8988T (cell line): ENCODE data around the gene KCNJ4.

Source experiments
- DNase-seq: peaks from one replicate; pipeline ENCODE4 v3.0.0; 2011

Gene KCNJ4

DNA sequence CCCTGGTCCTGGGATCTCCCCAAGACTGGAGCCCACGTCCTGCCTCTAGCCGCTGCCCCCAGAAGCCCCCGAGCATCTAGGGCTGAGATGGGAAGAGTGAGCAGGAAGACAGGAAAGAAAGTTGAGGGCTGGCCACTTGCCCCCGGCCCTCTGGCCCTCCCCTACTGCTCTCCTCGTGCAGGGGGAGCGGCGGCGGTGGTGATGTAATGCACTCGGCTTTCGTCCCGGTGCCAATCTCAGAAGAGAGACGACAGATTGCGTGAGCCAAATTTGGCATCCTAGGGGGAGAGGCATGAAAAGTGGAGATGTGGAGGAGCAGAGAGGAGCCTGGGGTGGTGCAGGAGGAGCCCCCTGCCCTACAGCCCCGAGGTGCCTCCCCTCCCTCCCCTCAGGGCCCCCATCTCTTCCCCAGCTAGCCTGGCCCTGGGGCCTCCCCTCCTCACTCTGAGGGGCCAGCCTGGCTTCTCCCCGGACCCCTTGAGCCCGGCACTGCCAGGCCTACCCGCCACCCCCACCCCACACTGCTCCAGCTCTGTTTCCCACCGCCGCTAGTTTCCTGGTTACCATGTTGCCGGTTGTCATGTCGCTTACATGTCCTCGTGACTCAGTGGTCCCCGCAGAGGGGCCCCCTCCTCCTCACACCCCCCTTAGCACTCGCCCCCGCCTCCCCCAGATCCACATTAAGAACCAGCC is 2.5 kb downstream of the KCNJ4 start:
- no peak for DNase-seq

DNA sequence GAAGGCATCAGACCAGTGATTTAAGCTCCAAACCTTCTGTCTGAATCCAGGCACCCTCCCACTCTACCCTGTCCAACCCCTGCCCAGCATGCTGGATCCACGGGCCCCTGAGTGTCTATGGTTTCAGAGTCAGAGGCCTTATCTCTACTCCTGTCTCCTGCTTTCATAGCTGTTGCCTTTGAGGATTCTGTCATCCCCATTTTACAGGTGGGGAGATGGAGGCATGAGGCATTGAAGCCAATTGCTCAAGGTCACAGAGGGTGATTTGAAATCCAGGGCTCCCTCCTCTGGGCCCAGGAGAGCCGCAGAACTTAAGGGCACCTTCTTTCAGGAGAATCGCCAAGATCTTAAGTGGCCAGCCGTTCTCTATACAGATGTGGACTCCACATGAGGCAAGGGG is 3.1 kb downstream of the KCNJ4 start:
- no peak for DNase-seq

DNA sequence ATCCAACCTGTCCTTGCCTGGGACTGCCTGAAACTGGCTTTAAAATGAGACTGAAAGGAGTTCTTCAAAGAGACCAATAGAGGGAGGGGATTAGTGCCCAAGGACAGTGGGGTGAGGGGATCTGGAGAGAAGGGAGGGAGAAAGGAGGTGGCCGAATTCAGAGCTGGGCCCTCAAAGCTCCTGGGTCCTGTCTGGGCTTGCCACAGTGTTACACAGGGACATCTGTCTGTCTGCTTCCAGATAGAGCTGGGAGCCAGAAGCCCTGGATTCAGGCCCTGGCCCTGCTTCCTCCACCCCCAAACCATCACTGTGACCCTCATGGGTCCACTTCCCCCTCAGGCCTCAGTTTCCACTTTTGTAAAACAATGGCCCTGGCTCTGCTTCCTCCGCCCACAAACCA is 3.6 kb downstream of the KCNJ4 start:
- DNase-seq, result no peak

DNA sequence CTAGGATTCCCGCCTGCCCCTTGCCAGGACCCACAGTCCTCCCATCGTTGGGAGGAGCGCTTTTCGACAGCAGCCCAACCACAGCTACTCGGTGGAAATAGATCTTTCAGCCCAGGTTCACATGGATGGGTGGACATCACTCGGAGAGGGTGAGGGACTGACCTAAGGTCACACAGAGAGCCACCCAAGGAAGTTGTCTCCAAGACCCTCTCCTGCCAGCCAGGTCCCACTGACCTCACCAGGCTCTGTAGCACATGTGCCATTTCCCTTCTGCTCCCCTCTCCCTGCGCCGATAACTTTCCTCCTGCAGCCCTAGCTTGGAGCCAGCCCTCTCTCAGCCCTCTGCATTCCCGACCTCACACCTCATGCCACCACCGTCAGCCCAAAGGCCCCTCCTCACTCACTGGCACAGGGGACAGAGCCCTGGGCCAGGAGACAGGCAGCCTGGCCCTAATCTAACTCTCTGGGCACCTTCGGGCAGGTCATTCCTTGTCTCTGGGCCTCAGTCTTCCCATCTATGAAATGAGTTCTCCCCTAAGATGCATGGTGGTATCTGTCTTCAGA is 4.7 kb downstream of the KCNJ4 start:
- no peak for DNase-seq

DNA sequence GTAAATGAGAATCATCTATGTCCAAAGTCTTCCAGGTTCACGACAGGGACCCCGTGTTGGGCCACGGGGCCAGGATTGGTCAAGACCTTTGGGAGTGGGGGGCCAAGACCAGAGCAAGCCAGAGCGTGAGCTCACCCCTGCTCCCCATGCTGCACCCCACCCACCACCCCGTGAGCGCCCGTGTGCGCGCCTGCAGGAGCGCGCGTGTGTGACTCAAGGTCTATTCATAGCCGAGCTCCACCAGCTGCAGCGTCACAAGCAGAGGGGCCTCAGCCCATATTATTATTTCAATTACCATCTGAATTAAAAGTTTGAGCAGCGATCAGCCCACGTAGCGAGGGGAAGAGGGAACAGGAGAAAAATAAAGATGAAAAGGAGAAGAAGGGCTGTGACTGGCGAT is 5.2 kb downstream of the KCNJ4 start:
- no peak for DNase-seq

DNA sequence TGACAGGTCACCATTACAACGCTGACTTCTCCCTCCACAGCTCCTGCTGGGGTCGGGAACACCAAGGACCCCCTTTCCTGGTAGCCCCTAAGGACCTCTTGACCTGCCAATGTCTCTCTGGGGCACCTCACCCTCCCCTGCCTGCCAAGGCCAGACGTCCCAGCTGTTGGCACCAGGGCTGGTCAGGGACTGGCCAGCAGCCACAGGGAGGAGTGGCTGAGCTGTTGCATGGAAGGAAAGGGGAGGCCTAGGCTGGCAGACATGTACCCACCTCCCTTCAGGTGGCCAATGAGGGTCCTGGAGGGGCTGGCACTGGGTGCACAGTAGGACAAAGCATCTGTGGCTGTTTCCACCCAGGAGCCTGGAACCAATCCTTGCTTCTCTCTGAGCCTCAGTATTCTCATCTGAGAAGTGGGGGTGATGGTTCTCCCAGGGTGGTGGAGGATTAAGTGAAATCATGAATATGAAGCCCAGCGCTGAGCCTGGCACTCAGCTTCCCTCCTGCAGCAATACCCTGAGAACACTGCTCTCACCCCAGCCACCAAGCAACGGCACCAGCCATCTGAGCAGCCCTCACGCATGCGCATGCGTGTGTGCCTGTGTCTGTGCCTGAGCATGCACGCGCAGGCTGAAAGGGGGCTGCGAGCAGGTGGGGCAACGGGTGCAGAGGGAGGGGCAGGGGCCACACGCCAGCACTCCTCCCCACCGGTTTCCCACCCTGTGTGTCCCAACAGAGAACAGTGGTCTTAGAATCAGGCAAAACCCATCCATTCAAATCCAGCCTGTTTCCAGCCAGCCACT is 5.9 kb downstream of the KCNJ4 start:
- DNase-seq, result no peak

DNA sequence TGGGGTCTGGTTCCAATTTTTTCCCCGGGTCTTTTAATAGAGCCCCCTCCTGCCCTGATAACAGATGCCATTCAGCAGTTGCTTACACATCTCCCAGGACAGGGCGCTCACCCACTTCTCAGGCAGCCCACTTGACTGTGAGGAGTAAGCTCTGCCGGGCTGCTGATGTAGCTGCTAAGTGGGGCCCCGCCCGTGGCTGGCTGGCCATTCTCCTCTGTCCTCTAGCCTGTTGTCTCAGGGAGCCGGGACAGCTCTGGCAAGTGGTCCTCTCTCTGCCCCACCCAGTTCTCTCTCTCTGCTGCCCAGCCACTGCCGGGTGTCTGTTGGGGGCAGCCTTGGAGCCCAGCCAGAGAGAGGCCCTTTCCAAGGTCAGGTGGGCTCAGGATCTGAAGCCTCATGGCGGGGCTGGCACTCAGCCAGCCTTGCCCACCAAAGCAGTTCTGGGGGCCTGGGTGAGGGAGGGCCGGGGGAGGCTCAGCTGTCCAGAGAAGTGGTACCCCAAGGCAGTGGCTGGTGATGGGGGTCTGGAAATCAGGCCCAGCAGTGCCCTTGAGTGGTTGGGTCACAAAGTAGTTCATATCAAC is 8.9 kb downstream of the KCNJ4 start:
- no peak for DNase-seq

DNA sequence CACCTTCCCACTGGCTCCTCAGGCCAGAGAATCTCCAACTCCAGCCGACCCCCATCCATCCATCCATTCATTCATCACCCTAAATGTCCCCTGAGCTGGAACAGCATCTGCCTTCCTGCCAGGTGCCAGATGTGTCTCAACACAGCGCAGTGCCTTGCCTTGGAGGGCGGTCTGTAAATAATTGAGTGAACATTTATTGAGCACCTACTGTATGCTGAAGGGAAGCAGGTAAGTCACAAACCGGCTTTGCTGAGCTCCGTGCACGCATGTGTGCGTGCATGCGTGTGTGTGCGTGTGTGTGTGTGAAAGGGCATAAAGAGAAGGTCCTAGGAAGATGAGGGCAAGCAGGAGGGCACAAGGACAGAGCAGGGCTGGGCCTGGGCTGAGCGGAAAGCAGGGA is 10.2 kb downstream of the KCNJ4 start:
- no peak for DNase-seq

DNA sequence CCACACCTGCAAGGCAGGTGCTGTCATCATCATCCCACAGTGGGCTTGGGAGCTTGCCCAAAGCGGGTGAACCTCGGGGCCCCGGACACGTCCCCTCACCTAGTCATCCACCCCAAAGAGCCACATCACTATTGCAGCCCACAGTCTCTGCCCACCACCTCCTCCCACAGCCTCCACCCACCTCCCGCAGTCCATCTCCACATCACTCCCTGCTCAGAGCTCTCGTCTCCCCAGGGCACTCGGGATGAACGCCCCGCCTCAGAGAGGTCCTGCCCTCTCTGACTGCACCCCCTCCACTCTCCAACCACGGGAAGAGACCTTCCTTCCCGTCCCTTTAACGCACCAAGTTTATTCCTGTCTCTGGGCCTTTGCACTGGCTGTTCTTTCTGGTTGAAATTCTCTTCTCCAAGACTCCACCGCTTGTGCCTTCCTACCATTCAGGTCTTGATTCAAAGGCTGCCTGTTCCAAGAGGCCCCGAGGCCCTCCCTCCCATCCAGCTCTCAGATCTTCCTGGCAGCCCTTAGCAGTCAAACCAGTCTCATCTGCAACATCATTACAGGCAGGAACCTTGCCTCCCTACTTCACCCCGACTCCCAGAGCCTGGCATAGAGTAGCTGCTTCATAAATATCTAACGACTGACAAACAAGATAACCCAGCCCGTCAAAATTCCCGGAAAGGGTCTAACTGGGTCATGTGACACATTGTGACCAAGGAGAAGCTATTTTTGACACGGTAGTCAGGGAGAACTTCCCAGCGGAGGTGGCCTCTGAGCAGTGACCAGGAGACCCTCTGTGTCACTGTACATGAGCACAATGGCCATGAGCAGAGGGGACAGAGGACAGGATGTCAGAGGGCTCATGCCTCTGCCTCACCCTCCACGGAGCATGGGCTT is 11.1 kb downstream of the KCNJ4 start:
- DNase-seq, result no peak

DNA sequence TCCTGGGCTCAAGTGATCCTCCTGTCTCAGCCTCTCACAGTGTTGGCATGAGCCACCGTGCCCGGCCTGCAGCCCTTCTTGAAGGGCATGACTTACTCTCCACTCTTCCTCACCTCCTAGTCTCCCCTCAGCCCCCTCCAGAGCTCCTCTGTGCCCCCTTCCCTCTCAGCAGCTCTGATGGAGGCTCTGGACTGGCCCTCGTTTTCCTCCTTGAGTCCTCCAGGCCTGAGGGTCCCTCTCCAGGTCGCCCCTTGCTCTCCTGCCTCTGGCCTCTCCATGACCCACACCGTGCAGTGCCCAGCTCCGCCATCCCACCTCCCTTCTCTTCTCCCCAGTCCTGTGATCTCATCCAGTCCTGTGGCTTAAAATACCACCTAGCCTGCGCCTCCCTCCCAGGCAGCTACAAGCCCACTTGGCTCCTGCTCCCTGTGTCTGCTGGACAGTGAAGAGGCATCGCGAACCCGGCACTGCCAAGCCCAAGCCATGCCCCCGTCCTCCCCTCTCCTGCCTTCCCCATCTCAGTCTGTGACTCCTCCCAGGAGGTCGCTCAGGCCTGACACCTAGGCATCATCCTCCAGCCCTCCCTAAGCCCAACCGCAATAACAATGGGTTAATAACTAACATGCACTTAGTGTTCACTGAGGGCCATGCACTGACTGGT is 11.9 kb downstream of the KCNJ4 start:
- no peak for DNase-seq

DNA sequence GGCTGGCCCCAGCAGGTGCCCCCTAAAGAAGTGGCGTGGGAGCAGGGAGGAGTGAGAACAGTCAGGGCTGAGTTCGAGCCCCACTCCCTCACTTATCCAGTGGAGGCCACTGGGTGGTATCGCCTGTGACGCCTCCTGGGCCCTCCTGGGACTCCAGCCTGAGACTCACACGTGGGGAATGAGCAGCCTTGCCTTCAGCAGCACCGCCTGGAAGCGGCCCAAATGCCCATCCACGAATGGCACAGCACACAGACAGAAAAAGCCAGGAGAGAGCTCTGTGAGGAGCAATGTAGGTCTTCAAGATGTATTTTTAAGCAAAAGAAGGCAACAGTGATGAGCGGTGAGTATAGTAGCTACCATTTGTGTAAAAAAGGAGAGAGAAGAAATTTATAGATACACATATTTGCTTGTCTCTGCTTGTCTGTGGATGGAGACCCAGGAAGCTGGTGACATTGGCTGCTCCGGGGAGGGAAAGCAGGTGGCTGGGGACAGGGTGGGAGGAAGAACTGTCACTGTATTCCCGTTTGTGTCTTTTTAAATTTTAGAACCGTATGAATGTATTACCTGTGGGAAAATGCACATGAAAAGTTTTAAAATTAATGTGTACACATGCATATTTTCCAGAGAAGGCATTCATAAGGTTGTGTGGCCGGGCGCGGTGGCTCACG is 13.2 kb downstream of the KCNJ4 start:
- DNase-seq, result no peak

DNA sequence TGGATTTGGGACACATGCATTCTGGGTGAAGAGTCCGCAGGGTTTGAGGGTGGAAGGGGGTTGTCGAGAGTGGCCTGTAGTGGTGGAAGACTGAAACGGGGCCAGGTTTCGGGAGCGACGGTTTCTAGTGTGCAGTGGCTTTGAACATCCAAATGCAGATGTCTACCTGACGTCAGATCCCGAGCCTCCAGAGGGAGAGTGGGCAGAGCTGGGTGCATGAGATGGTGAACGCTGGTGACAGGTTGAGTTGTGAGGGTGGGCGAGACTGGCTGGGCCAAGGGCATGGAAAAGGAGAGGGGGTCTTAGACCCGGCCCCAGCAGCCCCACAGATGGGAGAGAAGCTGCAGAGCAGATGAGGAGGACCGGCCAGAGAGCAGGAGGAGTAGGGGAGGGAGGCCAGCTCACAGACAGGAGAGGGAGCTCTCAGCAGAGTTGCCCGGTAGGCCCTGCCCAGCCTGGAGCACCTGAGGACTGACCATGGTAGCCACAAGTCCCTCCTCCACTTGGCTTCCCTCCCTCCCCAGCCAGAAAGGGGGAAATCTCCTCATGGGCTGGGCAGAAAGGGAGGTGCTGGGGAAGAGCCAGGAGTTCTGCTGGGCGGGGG is 14.2 kb downstream of the KCNJ4 start:
- no peak for DNase-seq

DNA sequence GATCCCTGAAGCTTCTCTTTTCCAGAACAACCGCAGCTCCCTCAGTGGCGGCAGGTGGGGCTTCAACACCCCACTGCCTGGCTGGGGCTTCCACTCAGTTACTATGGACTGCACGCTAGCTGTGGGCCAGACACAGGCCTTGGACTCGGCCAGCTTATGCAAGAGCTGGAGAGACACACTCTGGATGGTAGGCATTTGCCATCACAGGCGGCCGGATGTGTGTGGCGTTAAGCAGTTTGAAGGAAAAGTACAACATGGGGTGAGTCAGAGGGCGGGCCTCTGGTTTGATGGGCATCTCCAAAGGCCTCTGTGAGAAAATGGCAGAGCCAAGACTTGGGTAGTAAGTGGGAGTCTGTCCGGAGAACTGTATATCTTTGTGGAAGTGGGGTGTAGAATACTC is 17.6 kb downstream of the KCNJ4 start:
- DNase-seq, result no peak

DNA sequence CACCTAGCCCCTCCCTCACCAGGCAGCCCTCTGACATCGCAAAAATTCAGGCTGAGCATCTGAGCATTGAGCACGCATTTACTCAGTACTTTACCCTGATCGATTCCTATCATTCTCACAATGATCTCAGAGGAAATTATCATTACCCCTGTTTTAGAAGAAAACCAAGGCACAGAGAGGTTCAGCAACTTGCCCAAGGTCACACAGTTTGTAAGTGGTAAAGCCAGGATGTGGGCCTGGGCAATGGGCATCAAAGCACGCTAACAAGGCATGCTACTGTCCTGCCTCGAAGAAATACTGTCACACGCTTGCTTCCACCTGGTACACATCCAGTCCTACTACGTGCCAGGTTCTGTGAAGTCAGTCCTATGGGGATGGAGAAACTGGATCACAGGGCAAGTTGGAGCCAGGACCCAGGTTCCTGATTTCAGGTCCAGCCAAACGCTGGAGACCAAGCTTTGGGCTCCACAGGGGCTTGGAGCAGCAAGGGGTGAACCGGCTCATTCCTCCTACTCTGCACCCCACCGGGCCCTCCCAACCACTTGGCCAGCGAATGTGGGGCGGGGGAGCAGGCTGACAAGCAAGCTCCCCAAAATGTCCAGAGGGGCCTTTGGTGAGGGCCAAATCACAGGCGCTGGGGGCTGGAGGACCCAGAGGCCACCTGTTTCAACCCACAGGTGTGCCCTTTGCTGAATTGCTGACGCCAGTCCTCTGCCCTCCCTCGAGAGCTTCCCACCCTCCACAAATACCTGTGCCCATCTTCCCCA is 18.2 kb downstream of the KCNJ4 start:
- DNase-seq, result no peak

DNA sequence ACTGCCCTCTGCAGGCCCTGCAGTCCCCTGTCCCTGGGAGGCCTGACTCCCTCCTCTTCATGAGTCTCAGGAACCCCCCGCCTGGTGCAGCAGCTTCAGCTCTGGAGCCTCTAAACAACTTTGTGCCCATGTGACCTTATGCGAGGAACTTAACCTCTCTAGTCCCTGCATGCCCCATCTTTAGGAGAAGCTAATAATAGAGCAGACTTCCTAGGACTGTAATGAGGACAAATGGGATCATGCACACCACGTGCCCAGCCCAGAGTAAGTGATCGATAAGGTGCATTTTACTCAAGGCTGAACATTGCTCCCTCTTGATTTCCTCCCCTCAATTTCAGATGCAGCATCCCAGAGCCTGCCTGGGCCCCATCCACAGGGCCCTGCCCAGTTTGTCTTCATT is 19.0 kb downstream of the KCNJ4 start:
- no peak for DNase-seq

DNA sequence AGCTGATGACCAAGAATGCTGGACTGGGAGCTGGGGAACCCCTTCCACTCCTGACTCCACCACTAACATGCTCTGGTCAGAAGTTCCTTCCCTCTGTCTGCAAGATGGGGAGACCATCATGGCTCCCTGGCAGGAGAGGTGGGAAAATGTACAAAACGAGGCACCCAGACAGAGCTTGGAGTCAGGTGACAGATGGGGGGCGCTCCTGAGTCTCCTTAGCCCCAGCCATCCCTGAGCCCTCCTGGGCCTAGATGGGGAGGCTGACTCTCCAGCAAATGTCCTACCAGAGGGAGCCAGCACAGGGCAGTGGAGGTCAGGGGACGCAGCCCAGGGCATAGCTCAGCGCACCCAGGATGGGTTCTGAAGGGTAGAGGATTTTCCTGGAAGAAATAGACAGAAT is 20.0 kb downstream of the KCNJ4 start:
- DNase-seq, result no peak

DNA sequence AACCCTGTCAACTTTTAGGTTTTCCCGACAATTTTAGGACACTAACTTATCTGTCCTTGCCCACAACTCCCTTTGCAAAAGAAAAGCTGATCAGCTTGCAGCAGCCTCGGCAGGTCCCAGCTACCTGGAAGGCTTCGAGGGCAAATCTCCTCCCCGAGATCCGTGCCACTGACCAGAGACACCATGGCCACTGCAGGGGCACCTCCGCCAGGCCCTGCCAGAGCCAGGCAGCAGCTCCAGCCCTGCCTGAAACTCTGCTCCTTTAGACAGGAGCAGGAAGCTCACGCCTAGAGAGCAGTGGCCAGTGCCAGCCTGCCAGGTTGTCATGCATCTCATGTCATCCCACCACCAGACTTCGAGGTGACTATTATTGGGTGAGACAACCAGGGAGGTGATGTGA is 21.1 kb downstream of the KCNJ4 start:
- DNase-seq, result no peak

DNA sequence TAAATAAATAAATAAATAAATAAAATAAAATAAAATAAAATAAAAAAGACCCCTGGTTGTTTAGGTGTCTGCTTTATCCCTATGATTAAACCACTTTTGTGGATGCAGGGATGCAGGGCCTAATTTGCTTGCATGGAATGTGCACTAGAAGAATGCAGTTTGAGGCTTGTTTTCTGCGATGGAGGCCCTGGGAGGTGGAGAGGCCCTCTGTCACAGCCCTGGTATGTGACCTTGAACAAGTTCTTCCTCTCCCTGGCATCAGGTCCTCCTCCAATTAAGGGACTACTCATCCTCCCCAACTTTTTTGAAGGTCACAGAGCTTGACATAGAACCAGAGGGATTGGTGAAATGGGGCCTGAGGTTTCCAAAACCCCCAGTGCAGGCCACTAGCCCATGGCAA is 22.7 kb downstream of the KCNJ4 start:
- no peak for DNase-seq

DNA sequence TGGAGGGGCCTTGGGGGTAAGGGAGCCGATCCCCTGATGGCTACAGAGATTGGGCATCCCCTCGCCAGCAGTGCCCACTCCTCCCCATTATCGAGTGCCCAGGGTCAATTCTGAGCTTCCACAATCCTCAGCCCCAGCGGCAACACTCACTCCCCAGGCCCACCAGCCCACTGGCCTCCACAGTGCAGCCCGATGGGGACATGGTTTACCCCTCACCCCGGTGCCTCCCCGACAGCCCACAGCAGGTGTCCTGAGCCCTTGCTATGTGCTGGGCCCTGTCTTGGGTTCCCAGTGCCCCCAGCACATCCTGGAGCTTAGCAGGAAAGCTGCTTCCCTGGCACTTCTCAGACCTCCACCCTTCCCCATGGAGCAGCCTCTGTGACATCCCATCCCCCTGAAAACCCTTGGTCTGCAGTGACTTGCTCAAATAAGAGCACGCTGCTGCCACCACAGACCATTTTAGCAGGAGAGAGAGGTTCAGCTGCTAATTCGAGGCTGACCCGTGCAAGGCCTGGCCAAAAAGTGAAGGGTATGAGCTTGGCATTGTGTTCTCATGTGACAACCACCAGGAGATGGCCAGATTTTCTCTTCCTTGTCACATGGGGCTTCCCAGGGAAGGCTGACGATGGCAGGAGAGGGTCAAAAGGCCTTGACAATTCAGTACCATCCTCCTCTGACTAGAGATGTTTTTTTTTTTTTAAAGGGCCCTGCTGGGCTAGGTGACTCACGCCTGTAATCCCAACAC is 23.6 kb downstream of the KCNJ4 start:
- no peak for DNase-seq
